Osteoblast (primary cell): Measurements from ENCODE around the gene CDC14B. TPM values are rescaled to one million over a fixed set of nuclear protein-coding genes. Genes with fewer than 3 reads are reported as not detected.
A peak's percentile ranks its signal among the peaks of the same experiment; 100 is the strongest.

Experiments used
- DNase-seq: peaks from one replicate; pipeline ENCODE4 v3.0.0; 2011; ENCODE audit warnings: low spot score, mixed read lengths; ENCODE audit not compliant: insufficient read length; ENCODE audit errors: missing footprints
- H2AFZ ChIP-seq: 2 replicates; pipeline ENCODE4 v1.6.0; 2011; ENCODE audit warnings: mild to moderate bottlenecking, low read length
- H3K27ac ChIP-seq: 2 replicates; pipeline ENCODE4 v1.5.1; 2011; ENCODE audit warnings: mild to moderate bottlenecking, low read depth, low read length, moderate library complexity
- H3K27me3 ChIP-seq: 2 replicates; pipeline ENCODE4 v1.6.0; 2012; ENCODE audit warnings: mild to moderate bottlenecking, control low read depth, inconsistent platforms, low read length, moderate library complexity; ENCODE audit not compliant: insufficient read depth
- H3K36me3 ChIP-seq: 2 replicates; pipeline ENCODE4 v1.5.1; 2011; ENCODE audit warnings: mild to moderate bottlenecking, low read length, control low read depth, moderate library complexity; ENCODE audit not compliant: insufficient read depth
- H3K4me1 ChIP-seq: 2 replicates; pipeline ENCODE4 v1.5.1; 2011; ENCODE audit warnings: mild to moderate bottlenecking, low read length, control low read depth, moderate library complexity; ENCODE audit not compliant: insufficient read depth
- H3K4me2 ChIP-seq: 2 replicates; pipeline ENCODE4 v1.6.0; 2011; ENCODE audit warnings: mild to moderate bottlenecking, low read length; ENCODE audit not compliant: insufficient read depth
- H3K4me3 ChIP-seq: fragments of 200-600 bp; sonication (generic); 3 replicates; pipeline ENCODE4 v1.5.1; 2012; ENCODE audit warnings: mild to moderate bottlenecking, low read length, inconsistent platforms; ENCODE audit not compliant: insufficient read depth
- H3K79me2 ChIP-seq: 2 replicates; pipeline ENCODE4 v1.6.0; 2012; ENCODE audit warnings: mild to moderate bottlenecking, low read length, control low read depth, inconsistent platforms; ENCODE audit not compliant: insufficient read depth
- H3K9me3 ChIP-seq: 2 replicates; pipeline ENCODE4 v1.5.1; 2011; ENCODE audit warnings: low read depth, low read length, control low read depth
- H4K20me1 ChIP-seq: 2 replicates; pipeline ENCODE4 v1.6.0; 2012; ENCODE audit warnings: mild to moderate bottlenecking, low read length, control low read depth; ENCODE audit not compliant: insufficient read depth
- total RNA-seq: library from RNA; depleted of rRNA; stranded (reverse); fragments of >200 nt; gene quantifications from 2 replicates; pipeline ENCODE4 v1.2.3, GENCODE V29; 2012
- TF ChIP-seq, protein P1 (sequence below): IDR thresholded peaks from 2 replicates; pipeline ENCODE4 v1.5.1; 2011; ENCODE audit warnings: mild to moderate bottlenecking, low read depth, low read length, moderate library complexity; ENCODE audit errors: extremely low read depth

The CDC14B gene
- total RNA-seq, 1 donor = 43.4 TPM

- Histone ChIP-seq H3K36me3 (no peaks in the 10 kb centered on the region), H2AFZ (no peak overlapping the region), H3K4me3 (no peak overlapping the region), H4K20me1 (no peaks in the 10 kb centered on the region), H3K4me1 (peaks cover 10% of the 10 kb centered on the region), H3K27me3 (no peaks in the 10 kb centered on the region), H3K79me2 (no peaks in the 10 kb centered on the region), H3K27ac (no peak overlapping the region), H3K9me3 (no peaks in the 10 kb centered on the region), H3K4me2 (no peak overlapping the region)
- TF ChIP-seq, protein P1, sequence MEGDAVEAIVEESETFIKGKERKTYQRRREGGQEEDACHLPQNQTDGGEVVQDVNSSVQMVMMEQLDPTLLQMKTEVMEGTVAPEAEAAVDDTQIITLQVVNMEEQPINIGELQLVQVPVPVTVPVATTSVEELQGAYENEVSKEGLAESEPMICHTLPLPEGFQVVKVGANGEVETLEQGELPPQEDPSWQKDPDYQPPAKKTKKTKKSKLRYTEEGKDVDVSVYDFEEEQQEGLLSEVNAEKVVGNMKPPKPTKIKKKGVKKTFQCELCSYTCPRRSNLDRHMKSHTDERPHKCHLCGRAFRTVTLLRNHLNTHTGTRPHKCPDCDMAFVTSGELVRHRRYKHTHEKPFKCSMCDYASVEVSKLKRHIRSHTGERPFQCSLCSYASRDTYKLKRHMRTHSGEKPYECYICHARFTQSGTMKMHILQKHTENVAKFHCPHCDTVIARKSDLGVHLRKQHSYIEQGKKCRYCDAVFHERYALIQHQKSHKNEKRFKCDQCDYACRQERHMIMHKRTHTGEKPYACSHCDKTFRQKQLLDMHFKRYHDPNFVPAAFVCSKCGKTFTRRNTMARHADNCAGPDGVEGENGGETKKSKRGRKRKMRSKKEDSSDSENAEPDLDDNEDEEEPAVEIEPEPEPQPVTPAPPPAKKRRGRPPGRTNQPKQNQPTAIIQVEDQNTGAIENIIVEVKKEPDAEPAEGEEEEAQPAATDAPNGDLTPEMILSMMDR = no peak
- no peak for DNase-seq
These were observed 94.9 kb downstream of the CDC14B start for GRCh38 chr9:96524764-96525163.

- Histone ChIP-seq H3K36me3 (no peaks in the 10 kb centered on the region), H4K20me1 (no peaks in the 10 kb centered on the region), H3K79me2 (no peaks in the 10 kb centered on the region), H3K27ac (peak overlapping the region; percentile 64), H2AFZ (no peak overlapping the region), H3K27me3 (no peaks in the 10 kb centered on the region), H3K9me3 (no peaks in the 10 kb centered on the region), H3K4me2 (no peak overlapping the region), H3K4me3 (no peak overlapping the region), H3K4me1 (peaks cover 17% of the 10 kb centered on the region)
- DNase-seq = no peak
- TF ChIP-seq, protein P1 = no peak
These were observed 95.6 kb downstream of the CDC14B start for GRCh38 chr9:96524045-96524444.

DNA sequence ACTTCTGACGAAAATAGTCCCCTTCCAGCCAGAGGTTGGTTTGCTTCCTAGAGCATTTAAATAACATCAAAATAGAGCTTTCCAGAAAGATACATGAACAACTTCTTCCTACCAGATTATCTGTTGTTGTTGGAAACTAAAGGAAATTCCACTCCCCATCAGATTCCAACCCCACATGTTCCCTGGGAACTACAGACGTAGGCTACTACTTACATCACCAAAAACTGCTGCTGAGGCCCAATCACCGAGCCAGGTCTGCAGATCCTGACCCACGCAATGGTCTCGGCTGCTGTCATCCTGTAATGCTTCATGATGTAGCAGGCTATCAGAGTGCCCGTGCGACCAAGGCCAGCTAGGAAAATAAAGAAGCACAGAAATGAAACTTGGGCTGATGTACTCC is 96.3 kb downstream of the CDC14B start:
- no peak overlapping the region for H3K4me3 ChIP-seq
- no peaks in the 10 kb centered on the region for H3K9me3 ChIP-seq
- peaks cover 18% of the 10 kb centered on the region for H3K4me1 ChIP-seq
- no peaks in the 10 kb centered on the region for H4K20me1 ChIP-seq
- peak overlapping the region; percentile 64 for H3K27ac ChIP-seq
- H3K4me2 ChIP-seq = peak overlapping the region; percentile 24
- H3K36me3 ChIP-seq = peaks cover 3% of the 10 kb centered on the region
- DNase-seq = peak; percentile 88
- H2AFZ ChIP-seq = no peak overlapping the region
- H3K27me3 ChIP-seq = no peaks in the 10 kb centered on the region
- no peaks in the 10 kb centered on the region for H3K79me2 ChIP-seq
- TF ChIP-seq, protein P1 = no peak

DNA sequence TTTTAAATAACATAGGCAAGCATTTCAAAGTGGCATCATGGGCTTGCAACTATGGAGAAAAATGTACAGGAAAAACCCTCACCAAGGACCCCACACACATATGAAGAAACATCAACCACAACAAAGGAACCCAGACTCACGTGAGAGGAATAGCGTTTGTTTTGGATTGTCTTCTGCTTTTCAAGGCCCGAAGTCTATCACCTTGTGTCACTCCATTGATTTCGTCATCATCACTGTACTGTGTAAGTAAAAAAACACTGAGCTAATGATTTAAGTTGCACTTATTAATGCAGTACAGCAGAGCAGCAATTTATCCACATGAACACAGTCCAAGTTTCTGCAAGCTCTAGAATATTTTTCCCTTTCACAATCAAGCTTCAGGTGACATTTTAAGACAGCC is 97.3 kb downstream of the CDC14B start:
- no peak for DNase-seq
- H3K9me3 ChIP-seq = no peaks in the 10 kb centered on the region
- H3K36me3 ChIP-seq = peaks cover 3% of the 10 kb centered on the region
- H3K4me3 ChIP-seq = no peak overlapping the region
- H3K4me2 ChIP-seq = no peak overlapping the region
- peak overlapping the region; percentile 61 for H3K27ac ChIP-seq
- no peaks in the 10 kb centered on the region for H3K27me3 ChIP-seq
- TF ChIP-seq, protein P1 = no peak
- H4K20me1 ChIP-seq = no peaks in the 10 kb centered on the region
- no peak overlapping the region for H2AFZ ChIP-seq
- H3K79me2 ChIP-seq = no peaks in the 10 kb centered on the region
- H3K4me1 ChIP-seq = peaks cover 18% of the 10 kb centered on the region
